BJ (cell line): ENCODE results near the gene MYOF. TPM values are rescaled to one million over a fixed set of nuclear protein-coding genes. Genes with fewer than 3 reads are reported as not detected.
"Not testable (repeated sequence)": the region's sequence is repeated elsewhere in the genome, so short reads cannot be mapped to it uniquely, and the experiment has no call there.

Source experiments
- CTCF ChIA-PET: fragments of 350-600 bp; formaldehyde crosslinking; extraction: SDS; loops from one replicate; lab custom pipeline; 2021; ENCODE audit warnings: antibody characterized with exemption, inconsistent platforms; lab: Yijun Ruan, JAX
- POLR2A ChIA-PET: fragments of 300-600 bp; sonication (Branson Sonifier 250); formaldehyde crosslinking; extraction: SDS; loops from one replicate; lab custom pipeline; 2021; ENCODE audit warnings: antibody characterized with exemption; lab: Charles Lee
- DNase-seq: peaks from one replicate; pipeline ENCODE4 v3.0.0-alpha.2; 2011; ENCODE audit warnings: low read depth
- H3K27me3 ChIP-seq: 2 replicates; pipeline ENCODE4 v1.6.0; 2011; ENCODE audit warnings: low read length; ENCODE audit not compliant: control insufficient read depth, insufficient read depth
- H3K36me3 ChIP-seq: 2 replicates; pipeline ENCODE4 v1.5.1; 2011; ENCODE audit warnings: low read length; ENCODE audit not compliant: control insufficient read depth, insufficient read depth
- H3K4me3 ChIP-seq: 2 replicates; pipeline ENCODE4 v1.5.1; 2011; ENCODE audit warnings: low read depth, mild to moderate bottlenecking, control low read depth, low read length
- polyA plus RNA-seq: library from polyadenylated mRNA; depleted of rRNA; stranded (reverse); fragments of >200 nt; gene quantifications from 2 replicates; pipeline ENCODE4 v1.2.3, GENCODE V29; 2011
- TF ChIP-seq, protein P1 (sequence below): IDR thresholded peaks from 2 replicates; pipeline ENCODE4 v1.5.1; 2011; ENCODE audit warnings: low read depth, mild to moderate bottlenecking, control low read depth, inconsistent platforms, low read length, moderate library complexity; ENCODE audit not compliant: insufficient read depth

The MYOF gene
- polyA plus RNA-seq, 1 experiment, result 355 TPM

DNA sequence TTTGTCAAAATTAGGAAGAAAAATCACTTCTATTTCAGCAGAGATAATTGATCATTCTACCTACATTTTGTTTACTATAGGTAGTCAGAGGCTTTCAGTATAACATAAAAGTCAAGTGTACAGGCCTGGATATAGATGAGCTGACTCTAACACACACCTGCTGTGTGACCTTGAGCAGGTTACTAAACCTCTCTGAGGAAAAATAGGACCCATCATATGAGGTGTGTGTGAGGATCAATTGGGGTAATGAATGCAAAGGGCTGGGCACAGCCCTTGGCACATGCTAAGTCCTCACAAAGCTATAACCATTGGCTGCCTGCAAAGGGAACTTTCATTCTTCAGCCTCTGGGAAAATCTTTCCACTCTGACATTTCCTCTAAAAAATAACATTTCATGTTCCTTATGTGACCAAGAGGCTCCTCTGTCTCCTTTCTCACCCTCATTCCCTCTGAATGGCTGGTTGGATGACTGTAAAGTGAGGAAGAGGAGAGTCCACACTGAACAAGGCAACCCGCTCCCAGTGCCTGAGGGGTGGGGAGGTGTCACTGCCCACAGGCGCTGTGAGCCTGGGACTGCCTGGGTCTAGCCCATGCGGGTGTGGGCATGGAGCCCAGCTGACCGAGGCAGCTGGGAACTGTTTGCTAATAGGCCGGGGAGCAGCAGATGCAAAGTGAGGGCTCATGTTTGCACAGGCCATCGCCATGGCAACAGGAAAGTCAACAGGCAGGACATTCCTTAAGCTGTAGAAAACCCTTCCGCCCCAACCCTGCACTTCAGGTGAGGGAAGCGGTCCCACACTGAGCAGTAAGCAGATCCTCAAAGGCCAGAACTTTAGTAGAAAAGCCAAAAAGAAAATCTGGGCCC is 36.8 kb downstream of the MYOF start:
- CTCF ChIA-PET, result interaction anchor here (0.6 to 3.2 kb wide), 7 partner anchors 12 to 88 kb away, joined by 3 to 11 read pairs (median 5); partner anchors contain the start of gene MYOF
- TF ChIP-seq, protein P1, sequence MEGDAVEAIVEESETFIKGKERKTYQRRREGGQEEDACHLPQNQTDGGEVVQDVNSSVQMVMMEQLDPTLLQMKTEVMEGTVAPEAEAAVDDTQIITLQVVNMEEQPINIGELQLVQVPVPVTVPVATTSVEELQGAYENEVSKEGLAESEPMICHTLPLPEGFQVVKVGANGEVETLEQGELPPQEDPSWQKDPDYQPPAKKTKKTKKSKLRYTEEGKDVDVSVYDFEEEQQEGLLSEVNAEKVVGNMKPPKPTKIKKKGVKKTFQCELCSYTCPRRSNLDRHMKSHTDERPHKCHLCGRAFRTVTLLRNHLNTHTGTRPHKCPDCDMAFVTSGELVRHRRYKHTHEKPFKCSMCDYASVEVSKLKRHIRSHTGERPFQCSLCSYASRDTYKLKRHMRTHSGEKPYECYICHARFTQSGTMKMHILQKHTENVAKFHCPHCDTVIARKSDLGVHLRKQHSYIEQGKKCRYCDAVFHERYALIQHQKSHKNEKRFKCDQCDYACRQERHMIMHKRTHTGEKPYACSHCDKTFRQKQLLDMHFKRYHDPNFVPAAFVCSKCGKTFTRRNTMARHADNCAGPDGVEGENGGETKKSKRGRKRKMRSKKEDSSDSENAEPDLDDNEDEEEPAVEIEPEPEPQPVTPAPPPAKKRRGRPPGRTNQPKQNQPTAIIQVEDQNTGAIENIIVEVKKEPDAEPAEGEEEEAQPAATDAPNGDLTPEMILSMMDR, result no peak
- POLR2A ChIA-PET, result no interaction called here
- Histone ChIP-seq H3K36me3 (peaks cover 8% of the 10 kb centered on the region), H3K4me3 (no peak overlapping the region), H3K27me3 (no peaks in the 10 kb centered on the region)
- peak; percentile 97 for DNase-seq

DNA sequence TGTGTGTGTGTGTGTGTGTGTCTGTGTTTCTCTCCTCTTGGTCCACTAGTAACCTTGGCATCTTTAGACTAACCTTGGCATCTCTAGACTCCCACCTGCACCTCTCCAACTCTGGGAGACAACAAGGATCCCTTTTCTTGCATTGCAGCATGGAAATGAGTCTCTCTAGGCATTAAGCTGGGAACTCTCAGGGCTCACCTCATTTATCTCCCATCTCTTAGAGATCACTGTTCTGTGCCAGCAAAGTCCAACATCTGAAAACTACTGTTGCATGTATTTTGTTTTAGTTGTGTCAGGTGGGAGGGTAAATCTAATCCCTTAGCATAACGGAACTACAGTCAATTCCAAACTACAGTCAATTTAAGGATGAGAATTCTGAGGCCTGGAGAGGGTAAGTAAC is 38.7 kb downstream of the MYOF start:
- Histone ChIP-seq H3K27me3 (no peaks in the 10 kb centered on the region), H3K36me3 (peaks cover 3% of the 10 kb centered on the region; the same call in 1 of the 2 replicates), H3K4me3 (no peak overlapping the region)
- TF ChIP-seq, protein P1, result no peak
- no peak for DNase-seq
- POLR2A ChIA-PET, result no interaction called here
- CTCF ChIA-PET, result interaction anchor here (1.1 to 4.8 kb wide), 4 partner anchors 15 to 67 kb away, joined by 3 to 29 read pairs (median 9); partner anchors contain the start of gene MYOF

DNA sequence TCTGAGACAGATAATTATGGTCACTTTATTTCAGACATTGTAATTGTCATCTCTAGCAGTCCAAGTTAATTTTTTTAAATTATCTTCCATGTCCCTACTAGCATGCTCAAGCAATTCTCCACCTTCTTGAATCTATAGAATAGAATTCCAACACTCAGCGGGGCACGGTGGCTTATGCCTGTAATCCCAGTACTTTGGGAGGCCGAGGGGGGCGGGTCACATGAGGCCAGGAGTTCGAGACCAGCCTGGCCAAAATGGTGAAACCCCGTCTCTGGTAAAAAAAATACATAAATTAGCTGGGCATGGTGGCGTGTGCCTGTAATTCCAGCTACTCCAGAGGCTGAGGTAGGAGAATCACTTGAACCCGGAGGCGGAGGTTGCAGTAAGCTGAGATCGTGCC is 39.4 kb downstream of the MYOF start:
- H3K27me3 ChIP-seq, POLR2A ChIA-PET, H3K36me3 ChIP-seq, DNase-seq, H3K4me3 ChIP-seq: not testable (repeated sequence)
- CTCF ChIA-PET, result interaction anchor here (1.1 to 4.8 kb wide), 4 partner anchors 14 to 66 kb away, joined by 3 to 29 read pairs (median 13); partner anchors contain the start of gene MYOF

DNA sequence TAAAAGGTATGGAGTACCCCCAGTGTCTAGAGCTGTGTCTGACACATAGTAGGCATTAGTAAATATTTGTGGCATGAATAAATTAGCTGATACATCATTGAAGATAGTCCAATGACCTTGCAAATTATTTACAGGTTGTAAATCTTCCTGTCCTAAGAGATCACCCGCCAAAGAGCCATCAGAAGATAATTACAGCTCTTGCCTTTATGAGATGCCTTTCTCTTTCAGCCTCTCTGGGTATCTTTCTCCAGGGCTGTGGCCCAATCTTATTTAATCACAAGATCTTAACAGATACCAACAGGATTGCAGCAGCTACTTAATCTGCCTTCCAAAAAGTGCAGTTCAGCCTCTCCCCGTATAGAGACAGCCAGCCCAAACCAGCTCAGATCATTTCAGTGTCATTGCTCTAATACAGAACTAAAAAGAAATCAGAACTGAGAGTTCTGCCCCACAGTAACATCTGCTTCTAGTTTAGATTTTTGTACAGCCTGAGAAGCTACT is 41.5 kb downstream of the MYOF start:
- POLR2A ChIA-PET, result interaction anchor here (0.7 to 1.6 kb wide), 3 partner anchors 18 to 70 kb away, joined by 8 to 16 read pairs (median 9); no protein-coding TSS in a partner anchor
- H3K36me3 ChIP-seq, result peaks cover 2% of the 10 kb centered on the region; the same call in 1 of the 2 replicates
- DNase-seq, result peak; percentile 67
- H3K27me3 ChIP-seq, result no peaks in the 10 kb centered on the region
- TF ChIP-seq, protein P1, result no peak
- CTCF ChIA-PET, result interaction anchor here (1.0 to 4.8 kb wide), 7 partner anchors 18 to 64 kb away, joined by 3 to 29 read pairs (median 4); partner anchors contain the start of gene MYOF
- H3K4me3 ChIP-seq, result no peak overlapping the region

DNA sequence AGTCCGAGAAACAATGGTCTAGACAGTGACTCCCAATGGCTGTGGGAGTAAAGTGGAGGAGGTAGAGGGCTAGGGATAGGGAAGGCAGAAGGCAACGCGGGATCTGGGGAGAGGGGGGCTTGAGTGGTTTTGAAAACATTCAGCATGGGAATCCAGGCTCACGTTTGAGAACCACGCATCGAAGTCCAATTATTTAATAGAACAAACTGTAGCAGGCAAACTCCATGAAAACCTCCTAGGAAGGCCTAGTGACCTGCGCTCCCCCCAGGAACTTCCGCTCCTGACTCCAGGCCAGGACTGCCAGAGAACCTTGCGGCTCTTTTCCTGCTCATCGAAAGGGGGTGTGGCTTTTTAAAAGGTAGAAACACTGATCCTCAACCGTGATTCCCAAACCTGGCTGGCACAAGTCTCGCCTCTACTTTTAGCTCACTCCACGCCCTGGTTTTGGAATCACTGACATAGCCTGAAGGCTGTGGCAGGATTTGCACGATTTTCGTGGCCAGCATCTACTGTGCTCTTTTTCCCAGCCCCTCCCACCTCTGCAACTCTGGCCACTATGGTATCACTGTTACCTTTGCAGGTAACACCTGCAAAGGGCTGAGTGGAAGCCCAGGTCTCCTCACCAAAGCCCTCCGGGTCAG is 43.4 kb downstream of the MYOF start:
- DNase-seq, result no peak
- peaks cover 2% of the 10 kb centered on the region; the same call in 1 of the 2 replicates for H3K36me3 ChIP-seq
- TF ChIP-seq, protein P1, result no peak
- no peaks in the 10 kb centered on the region for H3K27me3 ChIP-seq
- ChIA-PET CTCF (interaction anchor here (3.9 to 4.8 kb wide), 3 partner anchors 43 to 62 kb away, joined by 17 to 29 read pairs (median 22); partner anchors contain the start of gene MYOF), POLR2A (interaction anchor here (0.6 kb wide), 1 partner anchor 16 kb away, joined by 20 read pairs; no protein-coding TSS in a partner anchor)
- no peak overlapping the region for H3K4me3 ChIP-seq
